Right forelimb (tissue), 1 donor: ENCODE data around the gene NTN5.
A peak's percentile ranks its signal among the peaks of the same experiment; 100 is the strongest.
"Not testable (repeated sequence)": the region's sequence is repeated elsewhere in the genome, so short reads cannot be mapped to it uniquely, and the experiment has no call there.

Experiments
- DNase-seq: peaks from one replicate; pipeline ENCODE4 v3.0.0-alpha.2; 2018

Gene NTN5, protein sequence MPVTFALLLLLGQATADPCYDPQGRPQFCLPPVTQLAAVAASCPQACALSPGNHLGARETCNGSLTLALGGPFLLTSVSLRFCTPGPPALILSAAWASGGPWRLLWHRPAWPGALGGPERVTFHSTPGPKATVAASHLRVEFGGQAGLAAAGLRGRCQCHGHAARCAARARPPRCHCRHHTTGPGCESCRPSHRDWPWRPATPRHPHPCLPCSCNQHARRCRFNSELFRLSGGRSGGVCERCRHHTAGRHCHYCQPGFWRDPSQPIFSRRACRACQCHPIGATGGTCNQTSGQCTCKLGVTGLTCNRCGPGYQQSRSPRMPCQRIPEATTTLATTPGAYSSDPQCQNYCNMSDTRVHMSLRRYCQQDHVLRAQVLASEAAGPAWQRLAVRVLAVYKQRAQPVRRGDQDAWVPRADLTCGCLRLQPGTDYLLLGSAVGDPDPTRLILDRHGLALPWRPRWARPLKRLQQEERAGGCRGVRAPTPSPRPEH

GRCh38 chr19:48672994-48673393 is at the start of gene NTN5:
TSS of gene NTN5 (minus strand) at chr19:48673017. CDS start at chr19:48670986, 2,031 bp downstream.
- DNase-seq: no peak

DNA sequence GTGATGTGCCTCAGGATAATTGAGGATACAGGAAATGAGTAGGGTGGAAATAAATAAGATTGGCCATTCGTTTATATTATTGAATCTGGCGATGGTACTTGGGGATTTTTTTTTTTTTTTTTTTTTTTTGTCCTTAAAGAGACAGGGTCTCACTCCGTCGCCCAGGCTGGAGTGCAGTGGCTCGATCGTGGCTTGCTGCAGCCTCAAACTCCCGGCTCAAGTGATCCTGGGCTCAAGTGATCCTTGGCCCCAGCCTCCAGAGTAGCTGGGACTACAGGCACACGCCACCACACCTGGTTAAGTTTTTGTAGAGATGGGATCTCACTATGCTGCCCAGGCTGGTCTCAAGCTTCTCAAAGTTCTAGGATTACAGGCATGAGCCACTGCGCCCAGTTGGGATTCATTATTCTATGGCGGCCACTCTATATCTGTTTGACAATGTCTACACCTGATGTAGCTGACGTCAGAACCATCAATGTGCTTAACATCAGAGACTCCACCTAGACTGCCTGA is 49.4 kb upstream of the NTN5 start:
- no peak for DNase-seq

DNA sequence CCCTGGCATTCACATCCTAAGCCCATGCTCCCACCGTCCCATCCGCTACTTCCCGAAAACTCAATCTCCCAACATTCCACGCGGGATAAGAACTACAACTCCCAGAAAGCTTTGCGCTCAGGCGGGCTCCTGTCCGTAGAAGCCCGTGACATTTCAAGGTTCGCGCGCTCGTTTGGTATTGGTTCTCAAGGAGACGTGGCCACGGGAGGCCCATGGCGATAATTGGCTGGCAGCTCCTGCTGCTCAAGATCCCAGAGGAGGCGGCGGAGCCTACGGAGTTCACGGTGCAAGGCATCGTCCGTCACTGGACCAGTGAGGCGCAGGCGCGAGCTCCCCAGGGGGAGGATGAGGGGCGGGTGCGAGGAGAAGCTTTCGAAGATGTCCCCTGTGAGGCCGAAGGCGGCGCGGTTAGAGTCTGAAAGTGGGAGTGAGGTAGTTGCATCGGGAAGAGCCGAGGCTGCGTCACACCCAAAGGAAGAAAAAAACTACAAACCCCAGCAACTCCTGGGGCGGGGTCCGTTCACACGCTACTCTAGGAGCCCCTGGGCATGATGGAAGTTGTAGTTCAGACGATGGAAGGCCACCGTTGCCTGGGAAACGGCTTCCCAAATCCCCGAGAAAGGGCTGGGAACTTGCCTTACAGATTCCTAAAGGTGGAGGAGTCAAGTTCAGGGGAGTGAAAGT is 47.9 kb upstream of the NTN5 start:
- peak; percentile 98 for DNase-seq

DNA sequence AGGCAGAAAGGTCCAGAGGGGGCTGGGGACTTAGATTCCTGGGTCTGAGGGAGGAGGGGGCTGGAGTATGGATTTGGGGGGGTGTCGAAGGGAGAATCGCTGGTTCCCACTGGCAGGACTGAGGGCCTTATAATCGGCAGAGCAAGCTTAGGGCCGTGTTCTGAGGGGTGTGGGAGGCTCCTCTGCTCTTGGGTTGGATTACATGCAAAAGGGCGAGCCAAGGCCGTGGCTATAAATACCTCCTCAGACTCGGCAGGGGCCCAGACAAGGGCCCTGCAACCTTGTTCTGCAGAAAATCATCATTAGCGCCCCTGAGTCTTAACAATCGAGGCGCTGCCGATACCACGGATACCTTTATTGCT is 47.4 kb upstream of the NTN5 start:
- DNase-seq: no peak

DNA sequence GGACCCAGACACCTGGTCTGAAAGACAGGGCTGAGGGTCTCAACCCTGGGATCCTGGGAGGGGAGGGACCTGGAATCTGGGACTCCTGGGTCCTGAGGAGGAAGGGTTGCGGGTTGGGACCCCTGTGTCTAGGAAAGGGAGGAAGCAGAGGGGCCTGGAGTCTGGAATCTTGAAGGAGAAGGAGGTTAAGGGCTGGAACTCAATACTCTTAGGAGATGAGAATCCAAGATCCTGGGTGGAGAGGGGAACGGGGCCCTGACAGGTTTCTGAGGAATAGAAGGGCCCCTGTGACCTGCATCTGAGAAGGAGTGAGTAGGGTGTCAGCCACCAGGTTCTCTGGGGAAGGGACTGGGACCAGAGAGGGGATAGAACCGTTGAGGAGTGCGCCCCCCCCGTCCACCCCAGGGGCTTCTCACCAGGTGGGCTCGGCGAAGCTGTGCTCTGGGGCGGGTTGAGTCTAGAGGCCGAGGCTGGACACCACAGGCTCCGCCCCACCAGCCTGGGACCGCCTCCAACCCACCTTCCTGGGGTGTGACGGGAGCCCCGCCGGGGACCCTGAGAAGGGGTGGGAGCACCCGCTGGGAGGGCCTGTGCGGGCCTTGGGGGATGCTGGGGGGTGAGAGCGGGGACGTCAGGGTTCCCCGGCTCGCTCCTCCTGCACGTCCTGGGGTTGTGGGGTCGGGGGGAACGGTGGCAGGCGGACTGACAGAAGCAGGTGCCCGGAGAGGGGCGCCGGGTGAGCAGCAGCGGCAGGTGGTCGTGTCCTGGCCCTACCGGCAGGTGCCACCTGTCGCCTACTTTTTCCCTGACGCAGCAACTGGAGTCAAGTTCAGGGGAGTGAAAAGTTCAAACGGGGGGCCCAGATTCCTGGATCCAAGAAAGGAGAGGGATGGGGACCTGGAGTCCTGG is 46.7 kb upstream of the NTN5 start, which contains the start of gene MAMSTR:
Gene MAMSTR (minus strand): TSS at position 463 of the 909 bp plus-strand sequence. CDS start 694 bp downstream, outside the sequence.
- DNase-seq: peak; percentile 78

DNA sequence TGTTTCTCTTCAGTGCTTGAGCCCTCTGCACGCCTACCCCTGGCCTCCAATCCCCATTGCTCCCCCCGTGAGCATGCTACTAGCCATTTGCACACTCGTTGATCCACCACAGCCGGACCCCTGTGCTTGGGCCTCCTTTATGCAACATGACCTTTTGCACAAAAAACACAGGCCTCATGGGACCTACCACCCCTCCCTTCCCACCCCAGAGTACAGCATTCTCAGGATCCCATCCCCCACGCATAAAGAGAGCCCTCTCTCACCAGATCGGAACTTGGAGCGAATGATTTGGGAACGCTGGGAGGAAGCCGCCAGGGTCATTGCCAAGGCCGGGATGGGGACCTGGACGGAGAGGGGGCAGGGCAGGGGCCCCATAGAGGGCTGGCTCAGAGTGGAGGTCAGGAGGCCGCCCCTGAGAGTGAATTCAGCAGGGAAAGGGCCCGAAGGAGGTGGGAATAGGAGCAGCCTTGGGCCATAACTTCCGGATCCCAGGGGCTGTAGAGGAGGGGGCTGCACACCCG is 46.0 kb upstream of the NTN5 start:
- no peak for DNase-seq

DNA sequence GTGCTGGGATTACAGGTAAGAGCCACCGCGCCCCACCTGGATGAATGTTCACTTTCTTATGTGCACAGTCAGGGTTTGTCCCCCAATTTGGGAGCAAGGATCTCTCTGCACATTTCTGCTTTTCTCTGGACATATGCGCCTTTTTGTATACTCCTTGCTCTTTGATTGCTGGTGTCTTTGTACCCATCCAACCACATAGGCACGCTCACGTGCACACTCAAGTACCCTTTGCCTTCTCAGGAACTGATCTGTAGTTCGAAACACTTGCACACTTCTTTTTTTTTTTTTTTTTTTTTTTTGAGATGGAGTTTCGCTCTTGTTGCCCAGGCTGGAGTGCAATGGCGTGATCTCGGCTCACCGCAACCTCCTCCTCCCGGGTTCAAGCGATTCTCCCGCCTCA is 45.3 kb upstream of the NTN5 start:
- DNase-seq: not testable (repeated sequence)

DNA sequence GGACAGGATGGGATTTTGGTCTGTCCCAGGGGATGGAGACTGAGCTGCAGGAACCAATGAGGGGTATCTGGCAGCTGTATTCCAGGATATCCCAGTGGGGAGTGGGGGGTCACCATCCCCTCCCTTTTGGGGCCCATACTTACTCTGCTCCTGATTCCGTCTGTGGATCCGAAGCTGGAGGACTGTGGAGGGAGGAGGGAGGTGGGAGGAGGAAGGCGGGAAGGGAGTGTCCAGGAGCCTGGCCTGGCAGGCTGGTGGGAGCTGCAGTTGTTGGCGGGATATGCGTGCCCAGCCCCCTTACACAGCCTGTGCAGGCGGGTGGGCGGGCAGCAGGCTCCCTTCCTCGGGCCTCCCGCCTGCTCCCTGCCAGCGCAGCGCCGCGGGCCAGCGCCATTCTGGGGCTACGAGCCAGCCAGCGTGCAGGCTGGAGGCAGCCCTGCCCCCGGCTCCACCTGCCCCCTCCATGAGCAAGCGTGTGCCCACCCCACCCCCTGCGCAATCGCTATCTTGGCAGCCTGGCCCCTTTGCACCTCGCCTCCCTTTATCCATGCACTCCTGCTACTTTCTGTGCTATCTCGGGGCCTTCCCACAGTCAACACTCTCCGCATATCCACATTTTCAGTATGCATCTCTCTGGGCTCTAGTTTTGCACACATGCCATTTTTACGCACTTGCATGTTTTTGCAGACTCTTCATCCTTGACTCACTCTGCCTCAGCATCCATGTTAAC is 43.9 kb upstream of the NTN5 start:
- DNase-seq: peak; percentile 91

GRCh38 chr19:48715681-48716171 is 42.9 kb upstream of the NTN5 start:
- peak; percentile 61 for DNase-seq

- no peak for DNase-seq
Measured at GRCh38 chr19:48714759-48715675, 42.2 kb upstream of the NTN5 start.

DNA sequence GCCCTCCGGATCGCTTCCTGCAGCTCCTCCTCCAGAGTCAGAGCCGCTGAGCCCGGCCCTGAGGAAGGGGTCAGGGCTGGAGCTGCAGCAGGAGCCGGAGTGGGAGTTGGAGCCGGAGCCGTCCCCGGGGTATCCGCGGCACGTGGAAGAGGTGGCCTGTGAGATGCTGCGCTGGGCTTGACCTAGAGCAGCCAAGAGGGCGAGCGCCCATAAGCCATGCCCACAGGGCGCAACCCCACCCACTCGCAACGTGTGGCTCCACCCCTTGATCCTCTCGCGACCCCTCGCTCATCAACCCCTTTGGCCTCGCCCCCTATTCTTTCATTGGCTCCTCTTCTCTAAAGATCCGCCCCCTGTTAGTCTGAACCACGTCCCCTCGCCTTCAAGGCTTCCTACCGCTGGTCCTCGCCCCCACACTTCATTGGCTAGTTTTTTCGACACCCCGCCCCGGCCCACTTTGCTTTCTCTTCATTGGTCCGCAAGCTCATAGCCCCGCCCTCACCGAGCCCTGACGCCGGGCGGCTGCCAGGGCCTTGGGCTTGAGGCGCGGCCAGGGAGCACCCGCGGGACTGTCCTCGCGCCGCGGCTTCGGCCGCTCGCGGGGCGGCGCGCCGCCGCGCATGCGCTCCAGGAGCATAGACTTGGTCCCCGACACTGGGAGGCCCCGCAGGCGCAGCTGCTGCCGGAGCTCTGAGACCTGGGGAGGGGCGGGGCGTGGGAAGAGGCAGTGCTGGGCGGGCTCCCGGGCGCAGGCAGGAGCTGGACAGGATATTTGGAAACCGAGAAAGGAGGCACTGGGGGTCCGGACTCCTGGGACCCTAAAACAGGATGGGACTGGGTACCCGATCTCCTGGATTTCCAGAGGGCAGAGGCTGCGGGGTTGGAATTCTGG is 41.3 kb upstream of the NTN5 start:
- peak; percentile 100 for DNase-seq

DNA sequence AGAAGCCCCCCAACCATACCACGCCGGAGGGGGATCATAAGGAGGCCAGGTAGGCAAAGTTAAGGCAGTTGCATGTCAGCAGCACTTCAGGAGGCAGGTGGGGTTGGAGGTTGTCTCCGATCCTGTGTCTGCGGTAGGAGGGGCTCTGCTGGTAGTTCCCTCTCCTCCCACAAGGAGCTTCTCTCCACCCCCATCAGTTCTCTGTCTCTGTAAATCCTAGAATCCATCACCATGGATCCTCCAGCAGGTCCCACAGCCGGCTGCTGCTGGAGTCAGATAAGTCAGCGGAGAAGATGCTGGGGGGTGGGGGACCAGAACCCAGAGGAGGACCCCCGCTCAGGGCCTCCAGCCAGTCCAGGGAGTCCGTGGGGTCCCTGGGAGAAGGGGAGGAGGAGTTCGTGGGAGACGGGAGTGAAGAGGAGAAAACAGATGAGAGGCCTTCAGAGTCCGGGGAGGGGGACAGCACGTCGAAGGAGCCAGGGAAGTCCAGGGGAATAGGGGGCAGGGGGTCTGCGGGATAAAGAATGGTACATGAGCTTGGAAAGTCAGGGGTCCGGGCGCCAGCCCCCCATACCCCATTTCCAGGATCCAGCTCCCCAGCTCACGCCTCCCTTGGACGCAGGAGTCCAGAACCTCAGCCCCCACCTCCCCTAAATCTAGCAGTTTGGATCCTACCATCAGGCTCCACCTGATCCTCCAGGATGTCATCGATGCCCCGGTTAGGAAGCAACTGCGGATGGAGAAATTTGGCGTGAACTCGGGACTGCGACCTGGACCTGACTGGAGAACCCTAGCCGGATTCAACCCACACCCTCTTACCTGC is 40.4 kb upstream of the NTN5 start:
- DNase-seq: no peak

GRCh38 chr19:48711106-48711662 is 38.4 kb upstream of the NTN5 start:
- DNase-seq: no peak

DNA sequence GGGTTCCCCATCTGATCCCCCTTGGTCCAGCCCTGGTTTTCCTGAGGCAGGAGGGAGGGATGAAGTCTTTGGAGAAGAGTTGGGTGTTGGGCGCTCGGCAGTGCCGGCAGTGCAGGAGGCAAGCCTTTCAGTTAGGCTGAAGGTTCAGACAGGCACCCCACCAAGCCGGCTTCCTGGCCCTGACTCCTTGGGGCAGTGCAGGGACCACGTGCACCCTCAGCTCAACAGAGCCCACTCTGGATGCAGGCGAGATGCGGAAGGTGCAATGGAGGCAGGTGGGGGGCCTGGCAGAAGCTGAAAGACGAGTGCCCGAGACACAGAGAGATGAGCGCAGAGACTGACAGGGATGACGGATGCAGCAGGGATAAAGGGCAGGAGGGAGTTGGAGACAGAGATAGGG is 35.7 kb upstream of the NTN5 start:
- DNase-seq: no peak

DNA sequence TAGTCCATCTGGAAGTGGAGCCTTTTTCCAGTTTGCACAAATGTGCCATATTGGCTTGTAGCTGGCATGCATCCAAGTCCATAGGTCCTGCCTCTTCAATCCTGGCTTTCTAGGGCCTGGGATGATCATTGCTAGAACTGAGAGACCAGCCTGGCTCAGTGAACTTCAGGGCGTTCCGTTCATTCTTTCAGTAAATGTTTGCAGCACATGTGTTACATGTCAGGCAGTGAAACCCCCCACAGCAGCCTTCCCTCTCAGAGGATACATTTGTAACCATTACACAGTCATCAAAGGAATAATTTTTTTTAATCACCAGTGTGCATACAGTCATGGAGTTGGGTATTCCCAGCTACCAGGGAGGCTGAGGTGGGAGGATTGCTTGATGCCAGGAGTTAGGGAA is 32.6 kb upstream of the NTN5 start:
- no peak for DNase-seq

DNA sequence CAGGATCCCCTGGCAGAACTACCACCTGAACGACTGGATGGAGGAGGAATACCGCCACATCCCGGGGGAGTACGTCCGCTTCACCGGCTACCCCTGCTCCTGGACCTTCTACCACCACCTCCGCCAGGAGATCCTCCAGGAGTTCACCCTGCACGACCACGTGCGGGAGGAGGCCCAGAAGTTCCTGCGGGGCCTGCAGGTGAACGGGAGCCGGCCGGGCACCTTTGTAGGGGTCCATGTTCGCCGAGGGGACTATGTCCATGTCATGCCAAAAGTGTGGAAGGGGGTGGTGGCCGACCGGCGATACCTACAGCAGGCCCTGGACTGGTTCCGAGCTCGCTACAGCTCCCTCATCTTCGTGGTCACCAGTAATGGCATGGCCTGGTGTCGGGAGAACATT is 30.5 kb upstream of the NTN5 start:
- DNase-seq: no peak

DNA sequence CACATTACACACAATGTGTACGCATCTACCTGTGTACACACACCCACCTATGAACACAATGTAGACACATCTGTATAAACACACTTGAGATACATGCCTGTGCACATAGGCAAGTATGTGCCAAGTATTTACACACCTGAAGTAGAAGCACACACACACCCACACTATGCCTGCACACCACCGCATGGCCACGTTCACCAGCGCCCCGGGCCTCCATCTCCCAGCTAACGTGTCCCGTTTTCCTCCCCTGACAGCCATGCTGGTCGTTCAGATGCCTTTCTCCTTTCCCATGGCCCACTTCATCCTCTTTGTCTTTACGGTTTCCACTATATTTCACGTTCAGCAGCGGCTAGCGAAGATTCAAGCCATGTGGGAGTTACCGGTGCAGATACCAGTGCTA is 29.9 kb upstream of the NTN5 start:
- DNase-seq: no peak

- DNase-seq: no peak
Measured at GRCh38 chr19:48698046-48698445, 25.2 kb upstream of the NTN5 start.
